ENCODE data around the gene TBCD. TPM values are rescaled to one million over a fixed set of nuclear protein-coding genes. Genes with fewer than 3 reads are reported as not detected.

Gene TBCD
- total and polyA plus RNA-seq, 8 donors: 28.7 to 161 (median 40.0) TPM

- 94 to 97% methylated on average over 10 of the region's 10 CpGs for WGBS, 2 donors
- TF ChIP-seq CTCF (IDR thresholded peaks at IDR 0.05): no peak
- intact Hi-C loops (cut with DNase I): no loop called here
- no peaks in the 10 kb centered on the region for H3K9me3 ChIP-seq
- H3K36me3 ChIP-seq: peaks cover 0 to 7% (median 0%) of the 10 kb centered on the region in 3 donors
- DNase-seq (peak in 1 of 6 donors; percentile 36), ATAC-seq (no peak), FAIRE-seq (no peak)
- H3K27me3 ChIP-seq: no peaks in the 10 kb centered on the region
- no peak overlapping the region for H3K4me3 ChIP-seq
- no peaks in the 10 kb centered on the region for H3K4me1 ChIP-seq
- no peak overlapping the region for H3K27ac ChIP-seq
Observed at GRCh38 chr17:82726427-82726826, 25.4 kb upstream of the TBCD start.

GRCh38 chr17:82729479-82730260 is 22.2 kb upstream of the TBCD start:
- DNase-seq: peak in 1 of 6 donors; percentile 68
- H3K36me3 ChIP-seq: peaks cover 0 to 7% (median 0%) of the 10 kb centered on the region in 3 donors

GRCh38 chr17:82732118-82732743 is 19.6 kb upstream of the TBCD start:
- Histone ChIP-seq H3K27ac (no peak overlapping the region), H3K4me3 (no peak overlapping the region), H3K9me3 (no peaks in the 10 kb centered on the region), H3K27me3 (no peaks in the 10 kb centered on the region), H3K4me1 (peaks cover 0 to 7% (median 5%) of the 10 kb centered on the region in 3 donors), H3K36me3 (peaks cover 0 to 7% (median 0%) of the 10 kb centered on the region in 3 donors)
- ATAC-seq (no peak), FAIRE-seq (no peak), DNase-seq (peak in 1 of 6 donors; percentile 41)
- intact Hi-C loops (cut with DNase I): no loop called here
- 88 to 92% methylated on average over 13 of the region's 13 CpGs for WGBS, 2 donors
- TF ChIP-seq CTCF (IDR thresholded peaks at IDR 0.05): no peak

More at GRCh38 chr17:82729479-82730260, 22.2 kb upstream of the TBCD start:
- intact Hi-C loops (cut with DNase I): no loop called here
- no peak for TF ChIP-seq CTCF (IDR thresholded peaks at IDR 0.05)
- no peaks in the 10 kb centered on the region for H3K27me3 ChIP-seq
- FAIRE-seq (no peak), ATAC-seq (peak in 1 of 4 donors; percentile 27)
- WGBS, 2 donors: 85 to 87% methylated on average over 48 of the region's 48 CpGs
- no peaks in the 10 kb centered on the region for H3K9me3 ChIP-seq
- H3K4me3 ChIP-seq: no peak overlapping the region
- H3K27ac ChIP-seq: no peak overlapping the region
- no peaks in the 10 kb centered on the region for H3K4me1 ChIP-seq

- intact Hi-C loops (cut with DNase I): no loop called here
- ATAC-seq (peak; percentile 76 to 88 (median 82)), FAIRE-seq (no peak), DNase-seq (peak; percentile 48 to 86 (median 72))
- no peaks in the 10 kb centered on the region for H3K27me3 ChIP-seq
- WGBS, 2 donors: 2 to 3% methylated on average over 73 to 101 of the region's 101 CpGs
- no peaks in the 10 kb centered on the region for H3K9me3 ChIP-seq
- peak within 1 kb of the TSS; percentile 51 to 80 (median 65) for H3K4me3 ChIP-seq
- peaks cover 0 to 7% (median 5%) of the 10 kb centered on the region in 3 donors for H3K4me1 ChIP-seq
- no peak for TF ChIP-seq CTCF (IDR thresholded peaks at IDR 0.05)
- peak within 1 kb of the TSS; percentile 48 to 76 (median 63) for H3K27ac ChIP-seq
- peaks cover 0 to 2% (median 0%) of the 10 kb centered on the region in 3 donors for H3K36me3 ChIP-seq
Observed at GRCh38 chr17:82734987-82735866, 16.6 kb upstream of the TBCD start, which contains the start of gene FN3K. Gene FN3K (plus strand): TSS chr17:82735615. CDS start chr17:82735637, 22 bp downstream.
